ENCODE measurements around the gene TNS3. TPM values are rescaled to one million over a fixed set of nuclear protein-coding genes. Genes with fewer than 3 reads are reported as not detected.

The TNS3 gene
- total RNA-seq, 5 donors from 2014 or later (not counting 1 experiment from before 2014, with no cell fraction given): 0.58 to 3.7 (median 2.0) TPM

GRCh38 chr7:47447621-47448349 is 134.1 kb downstream of the TNS3 start:
- WGBS (ENCODE audit: insufficient coverage): 85% methylated on average over 10 of the region's 12 CpGs
- H3K36me3 ChIP-seq (ENCODE audit: control insufficient read depth in 2 of 2, extremely low read depth in 1 of 2, insufficient read depth in 1 of 2, low read length in 1 of 2): no peaks in the 10 kb centered on the region
- no peaks in the 10 kb centered on the region for H3K9me3 ChIP-seq
- Mint-ChIP-seq H3K9me3 (no peaks in the 10 kb centered on the region), H3K36me3 (no peaks in the 10 kb centered on the region), H3K4me1 (no peaks in the 10 kb centered on the region), H3K4me3 (no peak overlapping the region), H3K27ac (no peak overlapping the region), H3K27me3 (no peaks in the 10 kb centered on the region)
- H3K4me1 ChIP-seq (ENCODE audit: control insufficient read depth in 1 of 2, extremely low read depth in 1 of 2, insufficient read depth in 2 of 2, low read length in 2 of 2): no peaks in the 10 kb centered on the region
- peaks cover 0 to 6% of the 10 kb centered on the region in 2 experiments for H3K27me3 ChIP-seq (replicated peaks in 1 of 2; ENCODE audit: control insufficient read depth in 2 of 2, extremely low read depth in 1 of 2, insufficient read depth in 2 of 2, low read length in 1 of 2)
- no peak overlapping the region for H3K4me3 ChIP-seq (ENCODE audit: control insufficient read depth in 1 of 2, extremely low read depth in 1 of 2, low read length in 1 of 2)
- no peak overlapping the region for H3K27ac ChIP-seq (ENCODE audit: low read length)
- POLR2A ChIA-PET: no interaction called here
- no peak for DNase-seq
- no peak for ATAC-seq (replicated peaks in 1 of 4)
- CTCF ChIA-PET: no interaction called here

DNA sequence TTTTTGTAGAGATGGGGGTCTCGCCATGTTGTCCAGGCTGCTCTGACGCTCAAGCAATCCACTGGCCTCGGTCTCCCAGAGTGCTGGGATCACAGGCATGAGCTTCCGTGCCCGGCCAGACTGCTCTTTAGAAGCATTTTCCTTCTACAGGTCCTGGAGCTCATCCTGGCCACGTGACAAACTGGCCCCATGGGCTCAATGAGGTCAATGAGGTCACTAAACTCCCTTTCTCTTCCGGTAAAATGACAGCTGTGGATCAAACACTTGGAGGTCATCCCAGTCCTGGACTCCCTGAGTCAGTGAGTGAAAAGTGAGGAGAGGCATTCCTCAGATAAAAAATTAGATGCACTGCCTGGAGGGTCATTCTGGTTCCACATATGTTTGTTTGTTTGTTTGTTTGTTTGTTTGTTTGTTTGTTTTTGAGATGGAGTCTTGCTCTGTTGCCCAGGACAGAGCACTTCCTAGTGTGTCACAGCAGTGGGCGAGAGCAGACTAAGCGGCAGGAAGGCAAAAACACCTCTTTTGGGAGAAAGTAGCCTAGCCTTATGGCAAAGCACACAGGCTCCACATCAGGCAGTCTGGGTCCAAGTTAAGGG is 134.9 kb downstream of the TNS3 start:
- no peak overlapping the region for H3K4me3 Mint-ChIP-seq
- H3K36me3 ChIP-seq (ENCODE audit: control insufficient read depth in 2 of 2, extremely low read depth in 1 of 2, insufficient read depth in 1 of 2, low read length in 1 of 2): no peaks in the 10 kb centered on the region
- no peak overlapping the region for H3K27ac Mint-ChIP-seq
- H3K27ac ChIP-seq (ENCODE audit: low read length): no peak overlapping the region
- WGBS (ENCODE audit: insufficient coverage): 75% methylated on average over 8 of the region's 9 CpGs
- ChIA-PET POLR2A (interaction anchor here in 1 of 2 donors (0.7 kb wide), 1 partner anchor 37 kb away, joined by 4 read pairs; no protein-coding TSS in a partner anchor), CTCF (no interaction called here)
- ATAC-seq (replicated peaks in 1 of 4) (no peak), DNase-seq (no peak)
- no peak overlapping the region for H3K4me3 ChIP-seq (ENCODE audit: control insufficient read depth in 1 of 2, extremely low read depth in 1 of 2, low read length in 1 of 2)
- H3K9me3 Mint-ChIP-seq: no peaks in the 10 kb centered on the region
- no peaks in the 10 kb centered on the region for H3K4me1 ChIP-seq (ENCODE audit: control insufficient read depth in 1 of 2, extremely low read depth in 1 of 2, insufficient read depth in 2 of 2, low read length in 2 of 2)
- no peaks in the 10 kb centered on the region for H3K9me3 ChIP-seq
- no peaks in the 10 kb centered on the region for H3K36me3 Mint-ChIP-seq
- peaks cover 0 to 2% of the 10 kb centered on the region in 2 experiments for H3K27me3 ChIP-seq (replicated peaks in 1 of 2; ENCODE audit: control insufficient read depth in 2 of 2, extremely low read depth in 1 of 2, insufficient read depth in 2 of 2, low read length in 1 of 2)
- no peaks in the 10 kb centered on the region for H3K4me1 Mint-ChIP-seq
- no peaks in the 10 kb centered on the region for H3K27me3 Mint-ChIP-seq

GRCh38 chr7:47444376-47445098 is 137.4 kb downstream of the TNS3 start:
- ChIA-PET POLR2A (no interaction called here), CTCF (no interaction called here)
- H3K4me1 ChIP-seq (ENCODE audit: control insufficient read depth in 1 of 2, extremely low read depth in 1 of 2, insufficient read depth in 2 of 2, low read length in 2 of 2): no peaks in the 10 kb centered on the region
- no peak overlapping the region for H3K27ac ChIP-seq (ENCODE audit: low read length)
- Mint-ChIP-seq H3K27ac (no peak overlapping the region), H3K9me3 (no peaks in the 10 kb centered on the region), H3K27me3 (no peaks in the 10 kb centered on the region), H3K4me1 (no peaks in the 10 kb centered on the region), H3K4me3 (no peak overlapping the region), H3K36me3 (no peaks in the 10 kb centered on the region)
- no peak for DNase-seq
- no peak overlapping the region for H3K4me3 ChIP-seq (ENCODE audit: control insufficient read depth in 1 of 2, extremely low read depth in 1 of 2, low read length in 1 of 2)
- H3K9me3 ChIP-seq: no peaks in the 10 kb centered on the region
- peaks cover 0 to 7% of the 10 kb centered on the region in 2 experiments for H3K27me3 ChIP-seq (replicated peaks in 1 of 2; ENCODE audit: control insufficient read depth in 2 of 2, extremely low read depth in 1 of 2, insufficient read depth in 2 of 2, low read length in 1 of 2)
- no peaks in the 10 kb centered on the region for H3K36me3 ChIP-seq (ENCODE audit: control insufficient read depth in 2 of 2, extremely low read depth in 1 of 2, insufficient read depth in 1 of 2, low read length in 1 of 2)
- no peak for ATAC-seq (replicated peaks in 1 of 4)
- whole genome bisulfite sequencing (ENCODE audit: insufficient coverage): 87% methylated on average over 4 of the region's 14 CpGs

- CTCF ChIA-PET: interaction anchor here in 1 of 2 donors (0.5 kb wide), 1 partner anchor 9 kb away, joined by 3 read pairs; no protein-coding TSS in a partner anchor
- Mint-ChIP-seq H3K27me3 (no peaks in the 10 kb centered on the region), H3K36me3 (no peaks in the 10 kb centered on the region), H3K9me3 (no peaks in the 10 kb centered on the region), H3K27ac (no peak overlapping the region), H3K4me3 (no peak overlapping the region), H3K4me1 (no peaks in the 10 kb centered on the region)
- POLR2A ChIA-PET: no interaction called here
- no peak overlapping the region for H3K27ac ChIP-seq (ENCODE audit: low read length)
- WGBS (ENCODE audit: insufficient coverage): 78% methylated on average over 6 of the region's 8 CpGs
- DNase-seq (no peak), ATAC-seq (replicated peaks in 1 of 4) (no peak)
- no peak overlapping the region for H3K4me3 ChIP-seq (ENCODE audit: control insufficient read depth in 1 of 2, extremely low read depth in 1 of 2, low read length in 1 of 2)
- H3K36me3 ChIP-seq (ENCODE audit: control insufficient read depth in 2 of 2, extremely low read depth in 1 of 2, insufficient read depth in 1 of 2, low read length in 1 of 2): no peaks in the 10 kb centered on the region
- H3K27me3 ChIP-seq (replicated peaks in 1 of 2; ENCODE audit: control insufficient read depth in 2 of 2, extremely low read depth in 1 of 2, insufficient read depth in 2 of 2, low read length in 1 of 2): peaks cover 0 to 7% of the 10 kb centered on the region in 2 experiments
- no peaks in the 10 kb centered on the region for H3K9me3 ChIP-seq
- no peaks in the 10 kb centered on the region for H3K4me1 ChIP-seq (ENCODE audit: control insufficient read depth in 1 of 2, extremely low read depth in 1 of 2, insufficient read depth in 2 of 2, low read length in 2 of 2)
Observed at GRCh38 chr7:47443049-47443448, 138.9 kb downstream of the TNS3 start.

DNA sequence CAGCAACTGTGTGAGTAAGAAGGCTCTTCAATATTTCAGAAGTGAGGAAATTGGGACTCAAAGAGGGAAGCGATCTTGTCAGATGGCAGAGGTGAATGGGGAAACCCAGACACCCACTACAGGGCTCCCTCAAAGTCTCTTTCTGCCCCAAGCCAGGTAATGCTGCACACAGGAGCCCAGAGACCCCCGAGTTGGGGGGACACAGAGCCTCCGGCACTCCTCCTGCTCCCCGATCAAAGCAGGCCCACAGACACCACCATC is 139.4 kb downstream of the TNS3 start:
- WGBS (ENCODE audit: insufficient coverage): 75% methylated on average over 3 of the region's 4 CpGs
- CTCF ChIA-PET: no interaction called here
- H3K27ac ChIP-seq (ENCODE audit: low read length): no peak overlapping the region

DNA sequence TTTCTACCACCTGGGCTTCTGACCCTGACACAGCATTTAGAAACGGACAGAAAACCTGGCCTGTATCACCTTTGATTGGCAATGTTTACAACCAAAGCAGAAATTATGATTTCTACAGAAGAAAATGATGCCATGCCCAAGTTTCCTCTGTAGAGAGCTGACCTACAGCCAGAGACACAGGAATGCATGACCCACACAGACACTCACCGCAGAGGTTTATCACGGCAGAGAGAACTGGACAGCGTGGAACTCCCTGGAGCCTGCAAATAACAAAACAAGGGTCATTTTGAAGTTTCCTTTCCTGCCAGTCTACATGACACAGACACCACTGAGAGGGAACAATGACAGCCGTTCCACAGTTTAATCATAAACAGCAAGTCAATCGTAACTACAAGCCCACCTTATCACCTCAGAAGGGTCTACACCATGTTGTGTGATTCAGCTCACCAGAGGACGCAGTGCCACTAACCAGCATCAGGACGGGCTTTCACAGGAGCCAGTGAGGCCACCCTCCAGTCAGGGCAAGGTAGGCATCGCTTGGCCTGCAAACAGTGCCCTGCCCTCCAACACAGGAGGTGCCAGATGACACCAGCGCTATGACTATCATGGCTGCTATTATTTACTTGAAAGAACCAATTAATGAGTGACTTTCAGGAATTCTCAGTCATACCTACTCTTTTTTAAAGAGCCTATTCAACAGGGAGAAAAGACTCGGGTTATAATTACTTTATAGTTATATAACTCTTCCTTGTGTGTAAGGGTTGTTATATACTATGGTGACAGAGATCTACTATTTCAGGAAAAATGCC is 139.9 kb downstream of the TNS3 start:
- Mint-ChIP-seq H3K27me3 (no peaks in the 10 kb centered on the region), H3K9me3 (no peaks in the 10 kb centered on the region), H3K4me1 (no peaks in the 10 kb centered on the region), H3K27ac (no peak overlapping the region), H3K4me3 (no peak overlapping the region), H3K36me3 (no peaks in the 10 kb centered on the region)
- CTCF ChIA-PET: no interaction called here
- WGBS (ENCODE audit: insufficient coverage): 55% methylated on average over 6 of the region's 11 CpGs
- no peaks in the 10 kb centered on the region for H3K4me1 ChIP-seq (ENCODE audit: control insufficient read depth in 1 of 2, extremely low read depth in 1 of 2, insufficient read depth in 2 of 2, low read length in 2 of 2)
- no peaks in the 10 kb centered on the region for H3K9me3 ChIP-seq
- DNase-seq: no peak
- H3K36me3 ChIP-seq (ENCODE audit: control insufficient read depth in 2 of 2, extremely low read depth in 1 of 2, insufficient read depth in 1 of 2, low read length in 1 of 2): no peaks in the 10 kb centered on the region
- no peak for ATAC-seq (replicated peaks in 1 of 4)
- no peak overlapping the region for H3K4me3 ChIP-seq (ENCODE audit: control insufficient read depth in 1 of 2, extremely low read depth in 1 of 2, low read length in 1 of 2)
- POLR2A ChIA-PET: no interaction called here
- H3K27ac ChIP-seq (ENCODE audit: low read length): no peak overlapping the region
- peaks cover 0 to 4% of the 10 kb centered on the region in 2 experiments for H3K27me3 ChIP-seq (replicated peaks in 1 of 2; ENCODE audit: control insufficient read depth in 2 of 2, extremely low read depth in 1 of 2, insufficient read depth in 2 of 2, low read length in 1 of 2)

More for the DNA sequence above, 139.4 kb downstream of the TNS3 start:
- H3K4me3 ChIP-seq (ENCODE audit: control insufficient read depth in 1 of 2, extremely low read depth in 1 of 2, low read length in 1 of 2): no peak overlapping the region
- Mint-ChIP-seq H3K4me1 (no peaks in the 10 kb centered on the region), H3K36me3 (no peaks in the 10 kb centered on the region), H3K9me3 (no peaks in the 10 kb centered on the region), H3K27ac (no peak overlapping the region), H3K4me3 (no peak overlapping the region), H3K27me3 (no peaks in the 10 kb centered on the region)
- H3K36me3 ChIP-seq (ENCODE audit: control insufficient read depth in 2 of 2, extremely low read depth in 1 of 2, insufficient read depth in 1 of 2, low read length in 1 of 2): no peaks in the 10 kb centered on the region
- ATAC-seq (replicated peaks in 1 of 4) (no peak), DNase-seq (no peak)
- H3K9me3 ChIP-seq: no peaks in the 10 kb centered on the region
- POLR2A ChIA-PET: no interaction called here
- H3K27me3 ChIP-seq (replicated peaks in 1 of 2; ENCODE audit: control insufficient read depth in 2 of 2, extremely low read depth in 1 of 2, insufficient read depth in 2 of 2, low read length in 1 of 2): peaks cover 0 to 7% of the 10 kb centered on the region in 2 experiments
- no peaks in the 10 kb centered on the region for H3K4me1 ChIP-seq (ENCODE audit: control insufficient read depth in 1 of 2, extremely low read depth in 1 of 2, insufficient read depth in 2 of 2, low read length in 2 of 2)
